NCI-H2227 treated with DMSO at 0.1 percent for 48 hours (cell line): ENCODE results near the gene IL26.
"Not testable (repeated sequence)": the region's sequence is repeated elsewhere in the genome, so short reads cannot be mapped to it uniquely, and the experiment has no call there.

Experiments
- DNase-seq: peaks from one replicate; lab custom pipeline; 2025; lab: John Stamatoyannopoulos, UW

Gene IL26

DNA sequence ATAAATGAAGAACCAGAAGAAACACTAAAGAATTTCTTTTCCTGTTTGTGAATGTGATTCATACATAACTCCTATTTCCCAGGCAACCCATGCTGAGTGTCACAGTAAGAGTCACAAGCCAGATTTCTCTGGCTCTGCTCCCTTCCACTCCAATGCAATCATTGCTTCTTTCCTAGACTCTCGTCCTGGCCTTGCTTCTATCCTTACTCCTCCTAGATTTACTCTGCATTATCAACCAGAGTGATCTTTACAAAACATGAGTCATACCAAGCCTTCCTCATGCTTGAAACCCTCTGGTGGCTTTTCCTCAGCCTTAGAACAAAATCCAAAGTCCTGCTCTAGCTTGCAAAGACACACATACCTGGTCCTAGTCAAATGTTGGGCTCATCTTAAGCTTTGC is 14.5 kb upstream of the IL26 start:
- no peak for DNase-seq

DNA sequence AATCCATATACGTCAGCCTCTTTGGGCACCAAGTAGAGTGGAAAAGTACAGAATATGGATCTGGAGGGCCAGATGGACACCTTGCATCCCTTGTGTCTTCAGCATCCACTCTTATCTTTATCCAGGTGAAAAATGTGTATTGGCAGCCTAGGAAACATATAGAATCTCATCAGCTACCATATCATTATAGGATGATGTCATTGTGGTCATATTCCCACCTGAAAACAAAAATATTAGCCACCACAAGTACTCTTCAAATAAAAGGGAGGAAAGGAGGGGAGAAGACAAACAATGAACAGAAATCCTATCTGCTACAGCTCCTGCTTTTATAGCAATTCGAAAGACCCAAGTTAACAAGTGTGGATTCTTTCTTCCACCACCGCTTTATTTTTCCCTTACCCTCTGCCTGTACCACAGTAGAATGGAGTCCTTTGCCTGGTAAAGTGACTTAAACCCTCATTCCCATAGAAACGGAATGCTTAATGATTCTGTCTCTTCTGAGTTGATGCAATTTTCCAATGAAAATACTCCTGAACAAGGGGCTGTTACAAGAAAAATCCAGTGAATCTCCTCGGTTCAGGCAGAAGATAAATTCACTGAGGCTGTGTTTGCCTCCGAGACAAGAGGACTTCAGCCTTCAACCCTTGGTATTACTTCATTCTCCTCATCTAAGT is 13.8 kb upstream of the IL26 start:
- DNase-seq = no peak

DNA sequence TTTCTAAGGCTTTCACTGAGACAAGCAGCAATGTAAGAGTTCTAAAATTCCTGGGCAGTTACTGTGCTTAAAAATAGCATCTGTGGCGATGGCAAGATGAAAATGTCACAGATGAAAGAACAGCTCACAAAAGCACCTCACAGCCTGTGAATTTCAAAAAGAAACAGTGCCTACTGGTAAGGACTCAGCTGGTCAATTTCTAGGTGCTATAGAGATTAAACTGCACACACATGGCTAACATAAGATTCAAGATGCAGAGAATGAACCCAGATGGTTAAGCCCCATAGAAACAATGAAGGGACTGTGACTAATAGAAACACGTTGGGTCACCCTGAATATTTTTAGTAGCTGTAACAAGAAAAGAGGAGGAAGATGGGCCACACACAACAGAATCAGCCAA is 12.0 kb upstream of the IL26 start:
- no peak for DNase-seq

DNA sequence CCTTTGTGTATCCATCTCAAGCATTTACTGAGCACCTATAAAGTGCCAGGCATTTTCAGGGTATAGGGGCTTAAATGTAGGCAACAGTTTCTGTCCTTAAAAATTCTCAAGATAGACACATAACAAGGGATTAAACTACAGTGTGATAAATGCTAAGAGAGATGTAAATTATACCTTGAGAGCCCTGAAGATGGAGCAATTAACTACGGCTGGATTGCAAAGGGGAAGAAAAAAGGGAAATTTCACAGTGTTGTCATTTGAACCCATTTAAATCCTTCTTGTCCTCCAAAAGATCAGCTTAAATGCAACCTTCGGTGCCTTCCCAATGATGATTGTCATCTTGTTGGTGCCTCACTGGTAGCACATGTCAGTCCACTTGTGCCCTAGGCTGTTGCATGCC is 11.5 kb upstream of the IL26 start:
- DNase-seq = peak; percentile 36

DNA sequence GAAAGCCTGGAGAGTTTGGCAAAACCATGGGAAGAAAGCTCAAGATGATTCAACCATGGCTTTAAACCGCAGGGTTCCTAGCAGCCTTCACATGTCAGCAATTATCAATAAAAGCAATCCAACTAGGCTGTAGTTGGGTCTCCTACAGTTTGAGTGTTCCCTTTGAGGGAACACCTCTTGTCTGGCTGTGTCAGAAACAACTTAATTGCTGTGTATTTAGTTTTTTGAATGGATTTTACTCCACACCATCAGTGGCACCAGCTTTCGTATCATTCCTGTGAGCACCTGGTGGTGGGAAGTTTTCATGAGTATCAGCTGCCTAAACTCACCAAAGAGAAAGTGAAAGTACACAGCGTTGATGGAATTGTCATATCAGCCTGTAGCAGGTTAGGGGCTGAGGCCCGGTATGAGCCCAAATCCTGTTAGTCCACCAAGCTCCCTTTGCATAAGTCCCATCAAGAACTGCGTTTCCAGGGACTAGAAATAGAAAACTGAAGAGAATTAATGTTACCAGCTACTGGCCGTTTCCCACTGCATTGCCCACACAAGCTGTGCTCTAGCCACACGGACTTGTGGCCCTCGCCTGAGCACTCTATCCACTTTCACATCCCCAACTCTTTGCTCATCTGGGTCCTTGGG is 10.9 kb upstream of the IL26 start:
- DNase-seq = peak; percentile 59

DNA sequence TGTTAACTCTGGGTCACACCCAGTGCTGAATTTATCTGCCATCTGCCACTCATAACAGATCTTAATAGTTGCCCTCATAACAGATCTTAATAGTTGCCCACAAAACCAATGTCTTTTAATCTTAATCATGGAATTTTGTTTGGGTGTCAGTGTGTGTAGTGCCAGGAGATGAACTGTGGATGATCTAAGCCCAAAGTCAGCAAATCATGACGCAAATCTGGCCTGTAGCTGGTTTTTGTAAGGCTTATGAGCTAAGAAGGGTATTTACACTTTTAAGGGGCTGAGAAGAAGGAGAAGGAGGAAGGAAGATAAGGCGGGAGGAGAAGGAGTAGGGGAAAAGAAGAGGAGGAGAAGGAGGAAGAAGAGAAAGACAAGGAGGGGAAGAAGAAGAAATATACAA is 10.0 kb upstream of the IL26 start:
- no peak for DNase-seq

DNA sequence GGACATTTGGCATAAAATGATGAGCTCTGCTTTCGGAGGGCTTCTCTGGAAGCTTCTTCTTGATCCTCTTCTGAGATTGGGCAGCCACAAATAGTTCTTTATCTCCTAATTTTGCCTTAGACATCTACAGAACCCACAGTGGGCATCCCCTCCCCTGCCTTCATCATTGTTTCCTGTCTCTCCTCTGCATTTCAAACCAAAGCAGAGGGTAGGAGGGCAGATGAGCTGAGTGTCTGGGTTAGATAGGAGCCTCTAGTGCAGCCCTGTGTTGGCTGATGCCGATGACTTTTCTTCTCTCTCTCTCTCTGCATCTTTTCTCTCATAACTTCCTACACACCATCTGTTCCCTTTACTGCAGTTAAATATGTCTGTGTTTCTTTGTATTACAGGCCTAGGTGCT is 8.5 kb upstream of the IL26 start:
- DNase-seq = no peak

DNA sequence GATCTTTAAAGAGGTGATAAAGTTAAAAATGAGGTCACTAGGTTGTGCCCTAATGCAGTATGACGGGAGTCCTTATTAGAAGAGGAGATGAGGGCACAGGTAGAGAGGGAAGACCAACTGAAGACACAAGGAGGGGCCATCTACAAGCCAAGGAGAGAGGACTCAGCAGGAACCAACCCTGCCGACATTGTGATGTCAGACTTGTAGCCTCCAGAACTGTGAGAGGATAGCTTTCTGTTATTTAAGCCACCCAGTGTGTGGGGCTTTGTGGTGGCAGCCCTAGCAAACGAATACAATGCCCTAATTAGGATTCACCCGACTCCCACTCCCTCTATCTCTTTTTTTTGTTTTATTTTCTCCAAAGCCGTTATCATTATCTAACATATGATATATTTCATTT is 7.9 kb upstream of the IL26 start:
- no peak for DNase-seq

DNA sequence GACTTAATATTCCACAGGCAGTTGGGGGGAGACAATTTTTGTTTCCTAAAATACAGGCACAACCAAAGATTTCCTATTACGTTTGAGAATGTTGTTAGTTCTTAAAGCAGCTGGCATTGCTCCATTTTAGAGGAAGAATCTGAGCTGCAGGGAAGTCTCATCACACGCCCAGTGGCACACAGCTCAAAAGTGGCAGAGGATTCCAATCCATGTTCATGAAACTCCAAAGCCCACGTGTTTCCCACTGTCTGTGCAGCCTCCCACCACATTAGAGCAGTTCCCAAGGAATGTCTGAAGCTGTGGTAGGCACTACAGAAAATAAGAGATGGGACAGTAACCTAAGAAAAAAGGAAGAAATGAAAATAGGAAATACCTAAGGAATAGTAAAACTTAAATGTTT is 6.1 kb upstream of the IL26 start:
- DNase-seq = no peak

DNA sequence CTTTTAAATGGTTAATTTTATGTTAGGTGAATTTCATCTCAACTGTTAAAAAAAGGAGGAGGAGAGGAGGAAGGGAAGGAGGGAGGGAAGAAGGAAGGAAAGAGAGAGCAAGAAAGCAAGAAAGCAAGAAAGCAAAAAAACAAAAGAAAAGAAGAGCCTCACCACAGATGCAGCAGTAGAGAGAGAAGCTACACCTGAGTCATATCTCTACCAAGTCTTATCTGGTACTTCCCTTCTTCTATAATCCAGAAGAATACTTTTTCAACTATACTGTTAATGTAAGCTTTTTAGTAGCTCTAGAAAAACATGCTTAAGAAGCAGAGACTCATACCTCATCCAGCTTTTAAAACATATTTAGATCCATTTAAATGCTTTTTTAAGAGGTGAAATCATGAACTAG is 5.6 kb upstream of the IL26 start:
- DNase-seq = no peak

DNA sequence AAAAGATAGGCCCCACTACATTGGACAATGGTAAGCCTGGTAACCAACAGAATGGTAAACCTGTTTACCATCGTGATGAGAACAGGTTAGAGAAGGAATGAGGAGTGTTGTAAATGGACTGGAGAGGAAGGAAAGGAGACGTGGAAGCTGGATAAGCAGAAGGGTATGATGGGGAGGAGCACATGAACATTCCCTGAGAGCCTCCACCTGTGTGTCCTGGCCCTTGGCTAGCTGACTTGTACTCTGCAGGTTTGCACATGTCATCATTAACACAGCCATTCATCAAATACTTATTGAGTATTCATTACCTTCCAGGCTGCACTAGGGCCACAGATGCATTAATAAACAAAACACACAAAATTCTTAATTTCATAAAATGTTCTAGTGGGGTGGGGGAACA is 4.3 kb upstream of the IL26 start:
- no peak for DNase-seq

DNA sequence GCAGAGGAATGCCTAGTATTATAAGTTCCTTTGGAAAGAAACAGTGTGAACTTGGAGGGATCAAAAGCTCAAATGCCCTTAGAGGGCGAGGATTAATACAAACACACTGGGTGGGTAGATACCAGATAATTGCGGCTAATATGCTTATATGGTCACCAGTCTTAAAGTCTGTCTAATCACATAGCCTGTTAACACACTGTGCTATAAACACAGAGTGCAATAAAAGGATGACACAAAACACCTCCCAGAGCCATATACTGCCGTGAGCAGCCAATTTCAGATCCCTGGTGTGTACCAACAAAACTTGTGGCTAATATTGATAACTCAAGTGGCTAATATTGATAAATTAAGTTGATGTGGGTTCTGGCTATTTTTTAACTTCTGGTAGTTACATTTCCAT is 1.7 kb upstream of the IL26 start:
- DNase-seq = no peak

DNA sequence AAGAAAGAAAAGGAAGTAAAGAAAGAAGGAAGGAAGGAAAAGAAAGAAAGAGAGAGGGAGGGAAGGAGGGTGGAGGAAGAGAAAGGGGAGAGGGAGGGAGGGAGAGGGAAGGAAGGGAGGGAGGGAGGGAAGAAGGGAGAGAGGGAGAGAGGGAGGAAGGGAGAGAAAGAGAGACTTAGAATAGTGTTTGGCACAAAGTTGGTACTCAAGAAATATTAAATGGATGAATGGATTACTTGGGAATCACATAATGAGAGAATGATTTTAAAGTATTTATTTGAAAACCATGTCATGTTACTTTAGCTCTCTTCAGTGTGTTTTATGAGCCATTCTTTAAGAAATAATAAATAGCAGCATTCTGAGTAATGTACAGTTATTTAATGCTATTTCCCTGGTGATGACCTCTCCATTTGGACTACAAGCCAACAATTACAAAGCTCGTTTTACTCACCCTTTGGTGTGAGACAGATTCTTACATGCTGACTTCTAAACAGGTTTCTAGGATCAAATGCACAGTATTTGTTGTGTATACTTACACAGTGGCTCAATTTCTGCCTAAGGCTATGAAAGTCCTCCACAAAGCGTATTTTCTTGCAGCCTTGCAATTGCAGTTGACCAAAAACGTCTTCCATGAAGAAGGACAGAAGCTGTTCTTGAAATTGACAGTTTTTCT is 861 bp downstream of the IL26 start:
- DNase-seq = no peak

DNA sequence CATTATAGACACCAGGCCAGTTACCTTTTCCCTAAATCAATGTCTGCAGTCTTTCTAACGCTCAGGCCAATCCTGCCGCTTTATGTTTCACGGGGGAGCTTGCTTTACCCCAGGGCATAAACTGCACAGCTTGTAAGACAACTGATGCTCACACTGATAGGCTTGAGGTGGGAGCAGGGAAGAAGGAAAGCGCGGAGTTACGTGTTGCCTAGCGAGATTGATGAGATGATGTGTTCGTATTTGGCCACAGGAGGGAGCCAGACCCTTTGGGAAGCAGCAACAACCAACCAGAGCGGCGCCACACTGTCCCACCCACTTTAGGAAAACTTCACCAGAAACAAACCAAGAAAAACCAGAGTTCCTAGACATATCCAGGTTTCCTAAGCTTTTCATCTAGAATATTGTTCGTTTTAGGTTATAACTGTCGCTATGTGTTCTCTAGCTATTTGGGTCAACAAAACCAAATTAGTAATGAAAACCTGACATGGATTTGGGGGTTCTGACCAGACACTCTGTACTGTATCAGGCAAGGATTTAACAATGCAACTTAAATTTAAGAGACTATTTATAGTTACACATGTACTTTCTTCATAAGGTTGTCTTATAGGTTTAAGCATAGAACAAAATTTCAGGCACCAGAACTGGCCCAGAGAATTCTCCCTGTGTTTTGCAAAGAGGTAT is 2.4 kb downstream of the IL26 start:
- peak; percentile 93 for DNase-seq

DNA sequence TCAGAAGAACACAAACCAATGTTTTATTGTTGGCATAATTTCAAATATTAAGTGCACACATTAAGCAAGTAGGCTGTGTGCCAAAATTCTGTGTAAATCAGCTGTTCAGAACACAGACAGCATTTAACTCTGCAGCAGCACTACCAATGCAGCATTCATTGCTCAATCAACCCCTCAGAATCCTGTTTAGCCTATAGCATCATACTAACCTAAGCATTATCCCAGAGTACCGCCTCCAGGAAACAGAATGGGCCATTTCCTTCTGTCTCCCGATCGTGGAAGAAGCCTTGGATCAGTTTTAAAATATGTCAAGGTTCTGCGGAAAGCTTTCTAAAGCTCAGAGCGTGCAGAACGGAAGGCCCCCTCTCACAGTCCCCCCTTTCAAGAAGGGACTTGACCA is 3.3 kb downstream of the IL26 start:
- peak; percentile 33 for DNase-seq

DNA sequence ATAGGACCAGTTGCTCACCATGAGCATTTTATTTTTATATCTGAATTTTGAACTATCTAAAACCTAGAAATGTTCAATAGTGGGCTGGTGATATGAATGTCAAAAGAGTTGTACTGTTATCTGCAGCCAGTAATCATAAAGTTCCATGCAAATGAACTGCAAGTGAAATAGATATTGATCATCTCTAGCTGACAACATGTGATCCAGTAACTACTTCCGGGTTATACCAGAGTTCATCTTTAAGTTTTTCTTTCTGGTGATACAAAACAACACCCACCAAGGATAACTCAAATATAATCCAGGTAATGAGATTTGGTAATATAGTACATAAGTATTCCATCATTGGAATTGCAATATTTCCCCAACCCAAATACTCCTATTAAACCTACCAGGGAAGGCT is 4.1 kb downstream of the IL26 start:
- no peak for DNase-seq

DNA sequence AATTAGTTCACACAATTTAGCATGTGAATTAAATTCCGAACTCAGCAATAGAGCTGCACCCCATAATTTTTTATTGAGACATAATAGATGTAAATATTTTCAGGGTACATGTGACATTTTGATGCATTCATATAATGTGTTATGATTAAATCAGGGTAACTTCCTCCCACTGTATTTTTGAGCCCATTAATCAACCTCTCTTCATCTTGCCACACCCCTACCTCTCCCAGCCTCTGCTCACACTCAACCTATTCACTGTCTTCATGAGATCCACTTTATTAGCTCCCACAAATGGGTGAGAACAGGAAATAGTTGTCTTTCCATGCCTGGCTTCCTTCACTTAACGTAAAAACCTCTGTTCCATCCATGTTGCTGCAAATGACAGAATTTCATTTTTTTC is 14.7 kb downstream of the IL26 start:
- DNase-seq = no peak

DNA sequence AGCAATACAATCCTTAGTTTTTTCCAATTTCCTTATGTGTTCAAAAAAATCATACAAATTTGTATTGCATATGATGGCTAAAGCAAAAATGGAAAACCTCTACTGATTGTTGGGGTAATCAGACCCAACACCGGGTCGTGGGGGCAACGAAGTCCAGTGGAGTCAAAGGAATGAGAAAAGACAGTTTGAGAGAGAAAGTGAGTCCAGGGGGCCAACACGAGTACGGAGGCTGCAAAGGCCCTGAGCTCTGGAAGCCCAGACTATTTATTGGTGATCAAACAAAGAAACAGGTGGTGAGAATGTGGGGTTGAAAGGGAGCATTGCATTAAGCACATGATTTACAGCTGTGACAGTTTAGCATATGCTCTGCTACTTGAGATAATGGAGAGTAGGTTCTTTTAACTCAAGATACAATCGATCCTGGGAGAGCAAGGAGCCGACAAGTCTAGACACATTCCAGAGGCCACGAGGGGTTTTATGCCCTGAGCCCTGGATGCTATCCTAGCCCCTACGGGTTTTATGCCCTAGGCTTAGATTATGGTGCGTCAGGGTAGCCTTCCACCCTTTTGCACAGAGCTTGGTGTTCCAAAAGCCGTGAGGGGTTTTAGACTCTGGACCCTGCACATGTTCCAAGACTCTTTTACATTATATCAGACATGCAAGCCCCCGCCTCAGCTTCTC is 16.4 kb downstream of the IL26 start:
- DNase-seq = not testable (repeated sequence)

DNA sequence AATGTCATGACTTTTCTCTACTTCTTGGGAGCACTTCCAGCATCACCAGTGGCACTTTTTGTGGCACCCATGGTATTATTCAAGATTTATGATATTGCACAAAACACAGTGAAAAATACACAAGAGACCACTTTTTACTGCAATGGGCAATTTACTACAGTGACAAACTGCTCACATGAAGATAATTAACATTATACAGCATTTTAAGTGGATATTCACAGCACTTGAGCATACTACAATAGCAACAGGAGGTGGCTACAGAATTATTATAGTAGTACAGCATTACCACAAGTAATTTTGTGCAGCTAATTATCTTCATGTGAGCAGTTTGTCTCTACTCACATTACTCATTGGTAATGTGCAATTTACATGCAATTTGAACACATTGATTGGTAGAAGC is 18.3 kb downstream of the IL26 start:
- DNase-seq = no peak

DNA sequence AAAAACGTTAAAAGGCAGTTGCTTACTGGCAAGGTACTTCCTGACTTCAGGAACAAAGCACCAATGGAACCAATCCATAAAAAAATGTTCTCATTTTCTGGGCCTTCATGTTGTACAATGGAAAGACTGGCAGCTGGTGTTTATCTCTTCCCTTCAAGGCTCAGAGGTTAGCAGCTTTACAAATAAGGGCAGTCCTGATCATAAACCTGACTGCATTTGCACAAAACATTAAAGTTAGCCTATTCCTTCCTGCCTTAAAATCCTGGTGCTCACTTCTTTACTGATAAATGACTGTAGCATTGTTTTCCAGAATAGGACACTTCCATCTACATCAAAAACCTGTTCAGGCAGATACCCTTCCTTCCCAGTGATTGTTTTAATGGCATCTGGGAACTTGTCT is 19.2 kb downstream of the IL26 start:
- DNase-seq = no peak

DNA sequence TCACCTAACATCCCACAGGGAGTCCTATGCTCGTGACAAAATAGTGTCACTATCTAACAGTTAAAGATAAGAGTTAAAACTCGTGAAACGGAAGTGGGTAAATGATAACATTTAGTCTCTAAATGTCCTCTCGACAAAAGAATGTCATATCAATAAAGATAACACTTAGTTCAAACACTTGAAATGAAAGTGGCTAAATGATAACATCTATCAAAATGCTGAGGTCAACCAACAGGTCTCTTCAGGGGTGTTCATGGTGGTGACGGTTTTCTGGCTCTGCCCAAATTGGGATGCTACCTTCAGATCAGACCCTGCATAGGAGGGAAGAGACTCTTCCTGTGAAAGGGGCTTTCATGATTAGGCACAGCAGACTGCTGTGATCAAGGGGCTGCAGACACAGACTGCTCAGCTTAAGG is 22.1 kb downstream of the IL26 start:
- no peak for DNase-seq

DNA sequence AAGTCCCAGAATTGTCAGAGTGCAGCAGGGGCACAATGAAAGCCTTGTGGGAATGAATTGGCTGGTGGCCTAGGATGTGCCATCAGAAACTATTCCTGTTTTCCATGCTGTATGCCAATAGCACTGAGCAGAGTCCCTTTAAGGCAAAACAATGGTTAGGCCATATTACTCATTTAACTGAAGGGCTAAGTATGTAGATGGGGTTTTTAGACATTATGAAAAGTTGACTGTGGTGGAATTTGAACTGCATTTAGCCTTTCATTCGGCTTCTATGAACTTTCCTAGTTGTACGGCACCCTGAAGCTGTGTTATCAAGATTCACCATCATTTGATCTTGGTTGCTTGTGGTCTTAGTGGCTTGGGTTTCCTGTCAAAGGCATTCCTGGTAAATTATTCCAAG is 24.8 kb downstream of the IL26 start:
- no peak for DNase-seq

DNA sequence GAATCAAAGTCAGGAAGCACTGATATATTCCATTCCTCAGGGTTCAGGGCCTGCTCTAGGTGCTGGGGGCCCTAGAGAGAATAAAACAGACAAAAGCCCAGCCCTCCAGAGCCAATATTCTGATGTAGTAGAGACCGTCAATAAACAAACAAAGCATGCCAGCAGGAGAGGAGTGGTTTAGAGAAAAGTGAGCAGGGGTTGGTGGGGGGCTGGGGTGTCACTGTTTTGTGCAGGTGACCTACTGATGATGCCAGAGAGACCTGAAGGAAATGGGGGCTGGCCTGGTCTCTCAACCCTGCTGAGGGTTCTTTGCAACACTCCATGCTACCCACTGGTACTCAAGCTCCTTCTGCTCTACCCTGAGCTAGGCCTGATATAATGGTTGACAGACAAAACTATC is 26.5 kb downstream of the IL26 start:
- no peak for DNase-seq
